SK-N-SH treated with all-trans-retinoic acid at 6 μM for 48 hours (cell line): ENCODE results near the gene PYDC1.

Source experiments
- GLIS3 ChIP-seq: fragments of 250-450 bp; sonication (Bioruptor Pico); IDR thresholded peaks from 2 replicates; pipeline ENCODE4 v1.5.0; 2020; ENCODE audit warnings: mild to moderate bottlenecking, moderate library complexity
- TSHZ2 ChIP-seq: fragments of 250-450 bp; sonication (Bioruptor Pico); IDR thresholded peaks from 2 replicates; pipeline ENCODE4 v1.5.0; 2020; ENCODE audit warnings: mild to moderate bottlenecking, moderate library complexity
- ZNF8 ChIP-seq: fragments of 450-650 bp; formaldehyde crosslinking; IDR thresholded peaks from 2 replicates; pipeline ENCODE4 v1.5.0; 2020; ENCODE audit warnings: mild to moderate bottlenecking, moderate library complexity

GRCh38 chr16:31214708-31215286 lies 2.1 kb downstream of the PYDC1 start:
- no peak for TF ChIP-seq TSHZ2 (CRISPR knock-in tag)
- no peak for TF ChIP-seq GLIS3 (CRISPR knock-in tag)
- no peak for TF ChIP-seq ZNF8
